Stimulated activated CD4-positive, alpha-beta T cell treated with anti-CD3 and anti-CD28 coated beads, Interleukin-1b, Interleukin-23, amount 100 ng/mL, for 1 hour (primary cell): ENCODE measurements around the gene AUTS2.
"Not testable (repeated sequence)": the region's sequence is repeated elsewhere in the genome, so short reads cannot be mapped to it uniquely, and the experiment has no call there.

ENCODE experiments used
- DNase-seq, 2 donors: peaks; one replicate each; pipeline ENCODE4 v3.0.0-alpha.2; 2020; ENCODE audit warnings: low read depth in 2 of 2

AUTS2 gene

DNA sequence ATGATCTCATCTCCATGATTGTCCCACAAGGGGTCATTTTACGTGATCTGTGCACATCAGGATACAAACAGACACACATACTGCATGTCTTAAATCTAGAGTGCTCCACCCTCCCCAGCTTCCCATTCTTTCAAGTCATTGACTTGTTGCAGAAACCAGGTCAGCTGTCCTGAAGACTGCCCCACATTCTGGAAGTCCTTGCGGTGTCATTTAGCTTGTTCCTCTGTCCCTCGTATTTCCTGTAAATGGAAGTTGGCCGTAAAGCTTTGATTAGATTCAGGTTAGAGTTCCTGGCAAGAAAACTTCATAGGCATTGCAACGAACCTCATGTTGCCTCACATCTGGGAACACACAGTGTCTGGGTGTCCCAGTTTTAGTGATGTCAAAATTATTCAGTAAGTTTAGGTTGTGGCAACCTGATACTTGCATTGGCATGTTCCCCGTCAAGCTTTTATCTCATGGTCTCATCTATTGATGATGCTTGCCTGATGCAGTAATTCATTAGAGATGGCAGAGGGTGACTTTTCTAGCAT is 1116.3 kb downstream of the AUTS2 start:
- no peak for DNase-seq

DNA sequence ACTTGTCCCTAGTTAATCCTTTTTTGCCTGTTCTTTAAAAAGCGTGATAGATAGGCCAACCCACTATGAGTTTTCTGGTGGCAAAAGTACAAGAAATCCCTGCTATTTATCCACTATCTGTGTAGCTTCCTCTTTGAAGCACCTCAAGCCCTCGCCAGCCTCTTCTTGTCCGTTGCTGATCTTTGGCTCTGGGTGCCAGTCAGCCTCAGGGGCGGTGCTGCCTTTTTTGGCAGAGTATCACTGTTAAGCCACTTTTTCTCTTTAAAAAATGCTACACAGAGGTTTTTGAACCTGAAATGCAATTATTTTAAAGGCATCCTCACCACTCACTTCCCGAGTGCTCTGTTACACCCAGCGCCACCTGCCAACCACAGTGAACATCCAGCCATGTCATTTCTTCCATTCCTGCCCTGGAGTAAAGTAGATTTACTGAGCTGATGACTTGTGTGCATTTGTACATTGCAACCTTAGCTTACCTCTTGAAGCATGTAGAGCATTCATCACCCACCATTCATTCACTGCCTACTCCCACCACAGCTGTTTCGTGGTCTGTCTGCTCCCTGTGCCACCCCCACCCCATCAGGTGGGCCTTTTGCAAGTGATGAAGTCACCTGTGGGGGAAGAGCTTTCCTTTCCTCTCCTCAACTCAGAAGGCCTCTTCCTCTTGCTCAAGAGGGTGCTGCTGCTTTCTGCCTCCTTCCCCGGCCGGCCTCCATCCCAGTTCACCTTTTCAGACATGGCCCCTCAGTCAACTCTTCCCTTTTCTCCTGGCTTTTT is 1119.5 kb downstream of the AUTS2 start:
- no peak for DNase-seq

DNA sequence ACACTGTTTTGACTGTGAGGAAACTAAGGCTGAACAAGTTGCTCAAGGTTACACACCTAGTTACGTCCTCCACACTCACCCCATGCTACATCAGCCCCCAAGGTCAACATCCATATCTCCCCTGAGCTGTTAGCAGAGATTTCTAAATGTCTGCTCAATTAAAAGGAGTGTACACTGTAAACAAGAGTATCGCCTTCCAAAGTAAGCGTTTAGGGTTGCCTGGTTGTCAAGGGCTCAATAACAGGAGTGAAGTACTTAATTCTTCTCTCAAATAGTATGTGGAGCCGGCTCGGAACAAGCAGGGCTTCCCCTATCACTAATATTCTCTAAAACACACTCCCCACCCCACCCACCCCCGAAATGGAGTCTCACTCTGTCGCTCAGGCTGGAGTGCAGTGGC is 1120.8 kb downstream of the AUTS2 start:
- no peak for DNase-seq

DNA sequence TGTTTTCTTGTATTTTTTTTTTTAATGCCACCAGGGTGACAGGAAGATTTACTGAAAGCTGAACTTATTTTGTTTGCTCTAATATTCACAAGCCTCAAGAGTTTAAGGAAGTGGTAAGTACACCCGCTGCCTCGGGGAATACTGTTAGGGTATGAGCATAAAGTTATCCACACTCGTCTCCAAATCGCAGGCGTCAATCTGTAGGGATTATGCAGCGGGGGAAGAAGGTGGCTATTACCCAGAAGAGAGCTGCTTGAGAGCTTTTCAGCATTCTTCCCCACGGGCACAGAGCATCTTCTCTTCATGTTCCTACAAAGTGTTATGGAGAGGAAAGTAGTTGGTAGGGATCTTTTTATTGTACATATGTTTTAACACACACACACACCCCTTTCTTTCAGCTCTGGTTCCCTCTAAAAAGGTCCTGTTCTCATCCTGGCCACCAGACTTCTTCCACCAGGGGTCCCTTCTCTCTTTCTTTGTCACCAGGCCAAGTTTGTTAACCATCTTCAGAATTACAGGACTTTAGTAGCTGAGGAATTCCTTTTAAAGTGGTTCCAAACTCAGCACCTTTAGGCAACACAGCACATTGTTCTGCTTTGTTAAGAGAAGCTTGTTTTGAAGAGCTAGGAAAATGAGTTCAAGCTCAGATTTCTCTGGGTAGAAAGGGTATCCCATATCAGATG is 1122.1 kb downstream of the AUTS2 start:
- no peak for DNase-seq

DNA sequence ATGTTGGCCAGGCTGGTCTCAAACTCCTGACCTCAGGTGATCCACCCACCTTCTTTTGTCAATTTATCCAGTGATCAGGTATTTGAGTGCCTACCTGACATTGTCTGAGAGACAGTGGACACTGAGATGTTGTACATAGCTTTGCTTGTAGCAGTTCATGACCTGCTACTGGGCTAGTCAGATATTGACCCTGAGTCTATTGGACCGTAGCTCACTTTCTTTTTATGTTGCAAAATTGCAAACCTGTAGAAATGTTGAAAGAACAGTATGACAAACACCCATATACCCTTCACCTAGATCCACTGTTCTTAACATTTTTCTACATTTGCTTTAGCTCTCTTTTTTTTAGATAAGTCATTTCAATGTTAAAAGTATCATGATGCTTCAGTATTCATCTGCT is 1123.2 kb downstream of the AUTS2 start:
- DNase-seq = no peak

DNA sequence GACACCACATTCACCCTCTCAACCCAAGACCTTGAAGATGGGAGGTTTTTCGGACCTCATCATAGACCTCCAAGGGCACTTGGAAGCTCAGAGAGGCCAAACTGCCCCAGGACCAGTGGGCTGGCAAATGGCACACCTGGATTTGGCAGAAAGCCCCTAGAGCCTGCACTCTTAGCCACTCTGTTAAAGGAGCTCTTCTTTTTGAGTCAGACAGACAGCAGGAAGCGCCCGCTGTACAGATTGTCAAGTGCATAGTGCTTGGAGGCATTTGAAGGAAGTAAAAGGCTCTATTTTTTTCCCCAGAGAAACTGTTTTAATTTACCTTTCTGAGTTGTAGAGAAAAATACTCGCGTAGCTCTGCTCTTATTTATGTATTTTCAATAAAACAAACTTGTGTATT is 1125.1 kb downstream of the AUTS2 start:
- DNase-seq = no peak

DNA sequence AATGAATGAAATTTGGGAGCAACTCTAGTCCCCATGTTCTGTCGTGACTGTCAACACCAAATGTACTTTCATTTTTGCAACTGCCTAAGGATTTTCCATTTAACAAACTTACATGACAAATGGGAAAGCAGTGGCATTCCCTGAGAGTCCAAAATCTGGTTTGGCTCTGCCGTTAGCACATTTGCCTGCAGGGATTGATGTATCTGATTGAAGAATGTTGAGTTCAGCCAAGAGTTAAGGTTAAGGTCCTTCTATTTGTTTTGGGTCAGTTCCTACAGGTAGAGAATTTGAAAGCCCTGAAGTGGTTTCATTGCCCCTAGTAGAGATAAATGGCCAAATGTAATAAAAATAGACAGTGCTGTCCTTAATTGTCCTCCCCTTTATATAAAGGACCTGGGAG is 1127.2 kb downstream of the AUTS2 start:
- DNase-seq = no peak

DNA sequence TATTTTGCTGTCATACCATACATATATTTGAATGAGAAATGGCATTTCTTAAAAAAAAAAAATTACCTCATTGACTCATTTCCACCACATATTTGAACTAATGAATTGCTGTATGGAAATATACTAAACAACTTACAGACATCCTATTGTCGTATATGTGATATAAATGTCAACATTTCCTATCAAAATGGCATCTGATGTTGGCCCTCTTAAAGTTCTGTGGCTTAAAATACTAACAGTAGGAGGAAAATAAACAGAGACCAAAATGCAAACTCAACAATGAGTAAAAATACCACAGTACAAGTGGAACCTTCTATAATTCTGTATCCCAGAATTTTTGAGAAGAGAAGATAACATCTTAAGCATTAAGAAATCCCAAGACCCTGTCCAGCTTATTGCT is 1128.0 kb downstream of the AUTS2 start:
- no peak for DNase-seq

DNA sequence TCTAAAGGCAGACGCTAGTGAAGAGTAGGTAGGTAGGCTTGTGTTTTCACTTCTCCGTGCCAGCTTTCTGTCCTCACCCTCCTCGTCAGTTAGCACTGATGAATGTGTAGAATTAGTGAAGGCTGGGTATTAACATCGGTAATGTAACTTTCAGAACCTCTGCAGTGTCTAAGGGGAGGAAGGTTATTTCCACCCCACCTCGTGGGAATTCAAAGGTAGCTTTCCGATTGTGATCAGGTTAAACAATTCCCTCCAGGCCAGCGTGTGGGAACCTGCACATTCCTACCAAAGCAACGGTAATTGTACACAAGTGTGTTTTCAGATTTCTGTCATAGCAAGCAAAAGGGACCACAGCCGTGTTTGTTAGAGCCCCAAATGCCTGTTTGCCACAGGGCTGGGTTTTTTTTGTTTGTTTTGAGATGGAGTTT is 1128.7 kb downstream of the AUTS2 start:
- no peak for DNase-seq

DNA sequence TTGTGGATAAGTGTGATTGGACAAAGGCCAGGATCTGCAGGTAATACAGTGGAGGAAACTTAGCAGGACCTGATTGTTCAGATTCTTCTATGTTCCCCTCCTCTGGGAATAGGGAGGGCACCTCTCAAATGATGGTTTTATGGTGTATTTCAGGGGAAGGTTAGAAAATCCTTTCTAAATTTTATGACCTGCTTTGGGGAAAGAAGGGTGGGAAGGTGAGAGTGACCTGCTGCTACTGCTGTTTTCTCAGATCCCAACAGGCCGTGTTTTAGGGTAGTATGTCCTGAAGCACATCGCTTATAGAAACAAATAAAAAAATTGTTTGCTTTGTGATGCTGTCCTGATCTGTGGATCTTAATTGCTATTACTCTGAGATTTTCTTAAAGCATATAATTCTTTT is 1129.6 kb downstream of the AUTS2 start:
- no peak for DNase-seq

DNA sequence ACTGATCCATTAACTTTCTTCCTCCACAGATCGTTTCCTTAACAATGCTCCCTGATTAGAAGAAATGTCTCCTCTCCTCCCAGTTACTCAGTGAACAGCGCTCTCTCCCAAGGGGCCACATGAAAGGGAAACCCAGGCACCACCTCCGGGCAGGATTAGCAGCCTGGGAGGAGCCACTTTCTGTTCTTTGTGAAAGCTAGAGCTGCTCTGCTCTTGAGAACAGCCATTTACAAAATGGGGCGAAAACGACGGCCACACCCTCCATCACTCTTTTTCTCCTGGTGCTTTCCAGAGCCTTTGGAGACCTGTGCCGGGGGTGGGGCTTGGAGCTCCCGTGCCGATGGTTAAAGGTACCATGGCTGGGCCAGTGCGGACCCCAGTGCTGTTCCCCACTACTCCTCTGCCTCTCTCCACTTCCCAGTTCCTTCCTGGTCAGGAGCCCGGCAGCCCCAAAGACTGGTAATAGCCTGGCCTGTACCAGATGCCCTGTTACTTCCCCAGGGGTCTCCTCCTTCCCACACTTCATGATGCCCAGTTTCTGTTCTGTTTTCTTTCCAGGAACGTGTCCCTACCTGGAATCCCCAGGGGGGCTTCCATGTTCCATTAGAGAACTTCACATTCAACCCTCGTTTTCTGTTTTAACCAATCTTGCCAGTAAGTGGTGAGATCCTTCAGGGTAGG is 1130.7 kb downstream of the AUTS2 start:
- DNase-seq = no peak

DNA sequence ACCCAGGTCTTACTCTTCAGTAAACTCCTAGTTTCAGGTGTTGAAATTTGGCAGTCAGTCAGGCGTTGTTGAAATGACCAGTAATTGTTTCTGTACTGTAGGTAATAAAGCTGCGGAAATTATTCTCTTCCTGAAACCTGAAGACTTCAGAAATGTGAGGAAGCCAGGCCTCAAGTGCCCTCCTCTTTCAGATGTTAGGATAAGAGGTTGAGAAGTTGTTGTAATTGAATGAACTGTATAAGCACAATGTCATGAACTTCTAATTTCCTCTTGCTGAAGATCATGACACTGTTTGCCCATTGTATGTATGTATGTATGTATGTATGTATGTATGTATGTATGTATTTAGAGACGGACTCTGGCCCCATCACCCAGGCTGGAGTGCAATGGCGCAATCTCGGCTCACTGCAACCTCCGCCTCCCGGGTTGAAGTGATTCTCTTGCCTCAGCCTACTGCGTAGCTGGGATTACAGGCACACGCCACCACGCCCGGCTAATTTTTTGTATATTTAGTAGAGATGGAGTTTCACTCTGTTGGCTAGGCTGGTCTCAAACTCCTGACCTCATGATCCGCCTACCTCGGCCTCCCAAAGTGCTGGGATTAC is 1131.4 kb downstream of the AUTS2 start:
- DNase-seq = not testable (repeated sequence)

DNA sequence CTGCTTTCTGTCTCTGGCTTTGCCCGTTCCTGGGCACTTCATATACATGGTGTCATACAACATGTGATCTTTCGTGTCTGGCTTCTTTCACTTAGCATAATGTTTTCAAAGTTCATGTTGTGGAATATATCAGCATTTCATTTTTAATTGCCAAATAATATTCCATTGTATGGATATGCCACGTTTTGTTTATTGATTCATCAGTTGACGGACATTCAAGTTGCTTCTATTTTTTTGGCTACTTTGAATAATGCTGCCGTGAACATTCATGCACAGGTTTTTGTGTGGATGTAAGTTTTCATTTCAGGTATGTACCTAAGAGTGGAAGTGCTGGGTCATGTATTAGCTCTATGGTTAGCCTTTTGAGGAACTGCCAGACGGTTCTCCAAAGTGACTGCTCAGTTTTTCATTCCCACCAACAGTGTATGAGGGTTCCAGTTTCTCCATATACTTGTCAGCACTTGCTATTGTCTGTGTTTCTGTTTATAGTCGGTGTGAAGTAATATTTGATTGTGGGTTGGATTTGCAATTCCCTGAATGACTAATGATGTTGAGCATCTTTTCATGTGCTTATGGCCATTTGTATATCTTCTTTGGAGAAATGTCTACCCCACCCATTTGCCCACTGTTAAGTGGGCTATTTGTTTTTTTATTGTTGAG is 1132.3 kb downstream of the AUTS2 start:
- no peak for DNase-seq

DNA sequence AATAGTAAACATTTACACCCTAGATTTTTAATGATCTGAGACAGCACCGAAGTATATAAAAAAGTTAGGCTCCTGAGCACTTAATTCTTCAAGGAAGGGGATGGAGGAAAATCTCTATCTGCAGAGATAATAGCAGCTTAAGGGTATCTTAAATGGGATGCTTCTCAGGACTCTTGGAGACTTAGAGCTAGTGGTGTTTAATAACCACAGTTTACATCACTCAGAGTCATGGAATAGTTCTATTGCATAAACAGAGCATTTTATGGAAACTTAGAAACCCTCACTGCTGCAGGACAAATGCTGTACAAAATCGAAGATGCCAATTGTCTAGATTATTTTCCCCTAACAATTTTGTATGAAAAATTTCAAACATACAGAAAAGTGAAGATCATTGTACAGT is 1134.8 kb downstream of the AUTS2 start:
- no peak for DNase-seq

DNA sequence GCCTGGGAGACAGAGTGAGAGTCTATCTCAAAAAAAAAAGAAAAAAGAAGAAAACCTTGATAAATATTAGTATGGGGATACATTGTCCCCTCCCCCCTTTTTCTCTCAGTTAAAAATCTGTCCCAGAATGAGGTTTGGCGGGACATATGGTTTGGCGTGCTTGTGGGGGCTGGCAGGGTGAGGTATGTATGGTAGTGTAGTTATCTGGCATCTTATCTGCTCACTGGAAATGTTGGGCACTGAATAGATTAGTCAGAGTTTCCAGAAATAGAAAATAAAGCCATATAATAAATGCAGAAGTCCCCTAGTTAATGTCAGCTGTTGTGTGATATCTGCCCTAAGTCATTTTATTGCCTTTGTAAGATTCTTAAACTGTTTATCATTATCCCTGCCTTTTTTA is 1136.1 kb downstream of the AUTS2 start:
- no peak for DNase-seq

DNA sequence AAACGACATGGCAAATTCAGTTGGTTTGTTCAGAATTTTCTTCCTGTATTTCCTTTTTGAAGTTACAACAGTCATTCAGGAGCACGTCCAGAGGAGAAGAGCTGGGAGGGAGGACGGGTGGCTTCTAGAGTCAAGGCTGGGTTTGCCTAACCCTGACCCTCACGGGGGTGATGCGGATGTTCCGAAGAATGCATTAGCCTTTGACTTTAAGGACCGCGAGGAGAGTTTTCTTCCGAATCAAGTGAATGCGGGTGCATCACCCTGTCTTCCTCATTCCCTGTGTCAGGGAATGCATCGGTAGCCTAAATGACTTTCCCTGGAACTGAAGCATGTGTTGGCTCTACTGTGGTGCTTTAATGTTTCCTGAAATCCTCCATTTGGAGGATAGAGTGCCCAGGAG is 1137.0 kb downstream of the AUTS2 start:
- no peak for DNase-seq

DNA sequence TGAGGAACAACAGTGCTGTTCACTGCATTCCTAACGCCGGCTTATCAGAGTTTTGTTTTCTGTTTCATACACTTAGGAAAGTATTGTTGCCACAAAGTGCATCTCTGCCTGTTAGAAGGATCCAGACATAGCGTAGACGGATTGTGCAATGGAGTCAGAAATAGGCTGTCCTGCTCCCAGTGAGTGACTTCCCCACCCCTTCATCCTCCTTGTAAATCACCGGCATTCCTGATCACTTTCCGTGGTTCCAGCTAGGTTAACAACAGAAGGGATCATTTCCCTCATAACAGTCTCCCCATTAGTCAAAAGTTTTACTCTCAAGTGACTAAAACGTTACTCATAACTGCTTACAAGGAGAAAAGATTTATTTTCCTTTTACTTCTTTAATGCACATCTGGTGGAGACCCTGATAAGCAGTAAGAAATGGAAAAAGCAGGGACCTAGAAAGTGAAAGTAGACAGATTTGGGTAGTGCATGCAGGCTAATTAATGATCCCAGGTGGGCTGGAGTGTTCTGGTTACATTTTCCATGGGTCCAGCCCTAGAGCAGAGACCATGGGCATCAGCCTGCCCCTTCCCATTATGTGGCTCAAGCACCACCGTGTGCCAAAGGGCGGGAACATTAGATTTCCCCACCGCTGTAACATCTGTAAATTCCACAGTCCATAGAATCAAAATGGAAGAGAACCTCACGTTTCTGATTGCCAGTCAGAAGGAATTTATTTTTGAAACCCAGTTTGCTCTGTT is 1138.6 kb downstream of the AUTS2 start:
- no peak for DNase-seq

DNA sequence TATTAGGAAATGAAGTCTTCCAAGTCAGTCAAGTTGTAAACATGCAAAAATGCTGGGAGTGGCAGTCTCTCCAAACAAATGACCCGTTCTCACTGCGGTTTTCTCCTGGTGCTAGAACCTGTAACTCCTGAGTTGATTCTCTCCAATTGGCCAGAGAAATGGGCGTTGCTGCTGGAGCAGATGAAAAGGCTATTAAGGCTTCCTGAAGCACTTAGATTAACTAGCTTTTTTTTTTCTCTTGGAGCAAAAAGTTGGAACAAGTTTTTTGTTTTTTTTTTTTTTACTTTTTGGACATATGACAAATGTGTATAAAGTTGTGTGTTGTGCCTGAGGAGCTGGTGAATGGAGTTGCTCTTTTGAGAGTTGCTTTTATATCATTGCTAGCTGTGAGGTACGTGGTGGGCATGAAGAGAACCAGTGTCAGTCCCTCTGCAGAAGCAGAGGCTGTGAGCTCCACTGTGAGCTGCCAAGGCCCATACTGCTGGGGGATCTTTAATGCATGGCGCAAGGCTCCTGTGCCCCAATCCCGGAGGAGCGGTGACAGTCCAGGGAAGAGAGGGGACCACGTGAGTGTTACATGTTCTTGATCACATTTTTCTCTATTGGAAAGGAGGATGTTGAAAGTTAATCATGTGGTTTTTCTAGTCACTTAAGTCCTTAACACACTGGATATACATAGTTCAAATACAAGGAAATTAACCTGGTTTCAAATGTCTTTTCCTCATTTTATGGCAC is 1140.0 kb downstream of the AUTS2 start:
- no peak for DNase-seq

DNA sequence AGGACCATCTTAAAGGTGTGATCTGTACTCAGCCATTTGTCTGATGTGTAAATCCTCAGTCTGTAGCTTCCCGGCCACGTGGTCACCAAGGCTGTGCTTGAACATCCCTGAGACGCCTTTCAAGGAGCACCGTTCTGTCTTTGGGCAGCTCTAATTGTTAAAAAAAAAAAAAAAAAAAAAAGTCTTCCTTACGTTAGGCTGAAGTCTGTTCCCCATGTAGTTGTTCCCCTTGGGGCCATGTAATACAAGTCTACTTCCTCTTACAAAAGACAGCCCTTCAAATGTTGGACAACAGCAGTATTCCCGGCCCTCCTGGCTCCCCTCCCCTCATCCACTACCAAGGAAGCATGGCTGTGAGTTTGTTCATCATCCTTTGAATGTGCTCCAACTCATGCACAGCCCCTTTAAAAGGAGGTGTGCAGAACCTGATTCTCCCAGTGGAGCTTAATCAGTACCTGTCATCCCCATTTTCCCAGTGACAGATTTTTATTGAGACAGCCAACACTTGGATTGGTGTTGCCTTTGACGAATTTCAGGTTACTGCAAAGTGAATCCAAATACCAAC is 1141.5 kb downstream of the AUTS2 start:
- DNase-seq = no peak

DNA sequence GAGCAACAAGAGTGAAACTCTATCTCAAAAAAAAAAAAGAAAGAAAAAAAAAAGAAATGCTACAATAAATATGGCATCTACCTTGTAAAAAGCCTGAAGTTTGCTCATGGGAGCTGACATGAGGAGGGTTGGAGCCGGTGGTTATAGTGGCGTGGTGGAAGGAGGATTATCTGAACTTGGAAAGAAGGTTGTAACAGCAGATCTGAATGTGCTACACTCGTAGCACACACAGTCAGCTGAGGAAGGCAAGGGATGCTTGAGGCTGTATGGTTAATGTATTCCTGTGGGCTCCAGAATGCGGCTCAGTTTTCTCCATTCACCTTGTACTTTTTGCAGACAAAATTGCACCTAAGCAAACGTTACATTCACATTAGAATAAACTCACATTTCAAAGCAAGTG is 1143.4 kb downstream of the AUTS2 start:
- no peak for DNase-seq
